MCF 10A (cell line): ENCODE data around the gene PI16. TPM values are rescaled to one million over a fixed set of nuclear protein-coding genes. Genes with fewer than 3 reads are reported as not detected.

Experiments used
- BruUV-seq: library from RNA; stranded (reverse); fragments of 400-500 nt; replicated peaks from 2 replicates; lab custom pipeline; 2021; lab: Mats Ljungman, UMichigan
- CTCF ChIA-PET: fragments of 300-600 bp; sonication (Branson Sonifier 250); formaldehyde crosslinking; extraction: SDS; loops from one replicate; lab custom pipeline; 2021; ENCODE audit warnings: antibody characterized with exemption, inconsistent platforms; lab: Yijun Ruan, JAX
- POLR2A ChIA-PET: fragments of 300-600, 350-650 bp; sonication (Branson Sonifier 250); formaldehyde crosslinking; extraction: SDS; loops from one replicate; lab custom pipeline; 2020; ENCODE audit warnings: antibody characterized with exemption, inconsistent platforms; lab: Yijun Ruan, JAX
- DNase-seq: peaks from one replicate; pipeline ENCODE4 v3.0.0-alpha.2; 2018; ENCODE audit not compliant: unreplicated experiment
- H3K27ac Mint-ChIP-seq: one replicate; pipeline ENCODE4 v1.8.0; 2022; ENCODE audit warnings: mild to moderate bottlenecking, low read depth, mixed read lengths; ENCODE audit not compliant: unreplicated experiment
- H3K27me3 Mint-ChIP-seq: one replicate; pipeline ENCODE4 v1.8.0; 2022; ENCODE audit warnings: mixed read lengths; ENCODE audit not compliant: insufficient read depth, unreplicated experiment
- H3K36me3 Mint-ChIP-seq: one replicate; pipeline ENCODE4 v1.8.0; 2022; ENCODE audit warnings: mild to moderate bottlenecking, moderate library complexity, mixed read lengths; ENCODE audit not compliant: insufficient read depth, unreplicated experiment
- H3K4me1 Mint-ChIP-seq: one replicate; pipeline ENCODE4 v1.8.0; 2022; ENCODE audit warnings: mixed read lengths; ENCODE audit not compliant: insufficient read depth, unreplicated experiment
- H3K4me3 Mint-ChIP-seq: one replicate; pipeline ENCODE4 v1.8.0; 2022; ENCODE audit warnings: mild to moderate bottlenecking, moderate library complexity, mixed read lengths; ENCODE audit not compliant: unreplicated experiment
- H3K9me3 Mint-ChIP-seq: one replicate; pipeline ENCODE4 v1.8.0; 2022; ENCODE audit warnings: mixed read lengths; ENCODE audit not compliant: unreplicated experiment
- intact Hi-C: fragments of 100-400 bp; cut with micrococcal nuclease; formaldehyde crosslinking; loops from 2 replicates; pipeline ENCODE4 v1.14.1; 2022
- total RNA-seq: library from RNA; stranded (reverse); gene quantifications from 2 replicates; pipeline ENCODE4 v1.2.3, GENCODE V29; 2022
- TF ChIP-seq, protein P1 (sequence below): fragments of 200-600 bp; IDR thresholded peaks from one replicate; pipeline ENCODE4 v1.8.0; 2022; ENCODE audit warnings: antibody characterized with exemption, mild to moderate bottlenecking; ENCODE audit not compliant: unreplicated experiment

PI16 gene
- total RNA-seq, 1 experiment from 2014 or later, result not detected

DNA sequence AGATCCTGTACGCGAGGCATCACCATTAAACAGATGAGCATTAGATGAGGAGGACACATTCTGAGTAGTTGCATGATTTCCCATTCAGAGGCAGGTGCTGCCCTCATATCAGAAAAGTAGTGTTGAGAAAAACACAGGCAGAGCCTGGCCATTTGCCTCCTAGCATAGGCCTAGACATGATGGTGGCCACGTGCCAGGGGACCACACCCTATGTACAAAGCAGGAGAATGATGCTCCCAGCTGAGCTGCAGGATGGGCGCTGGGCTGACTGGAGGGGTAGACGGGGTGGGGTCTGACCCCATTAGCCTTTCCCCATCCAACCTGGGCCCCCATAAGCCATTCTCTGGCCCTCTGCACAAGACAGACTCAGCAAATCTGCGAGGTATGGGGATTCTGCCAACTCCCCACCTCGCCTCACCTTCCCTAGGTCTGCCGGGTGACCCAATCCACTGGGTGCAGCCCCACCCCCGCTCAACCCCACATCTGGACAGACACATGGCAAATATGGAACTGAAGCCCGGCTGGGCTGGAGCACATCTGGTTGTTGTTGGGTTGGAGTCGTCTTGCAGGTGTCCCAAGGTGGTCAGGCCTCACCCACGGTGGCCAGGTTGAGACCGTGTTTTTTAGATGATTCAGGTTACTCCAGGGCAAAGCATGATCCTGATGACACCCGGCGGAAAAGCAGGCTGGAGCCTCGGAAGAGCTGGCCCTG lies 13.9 kb downstream of the PI16 start:
- DNase-seq, result peak; percentile 74
- no peak overlapping the region for H3K27ac Mint-ChIP-seq
- TF ChIP-seq, protein P1, sequence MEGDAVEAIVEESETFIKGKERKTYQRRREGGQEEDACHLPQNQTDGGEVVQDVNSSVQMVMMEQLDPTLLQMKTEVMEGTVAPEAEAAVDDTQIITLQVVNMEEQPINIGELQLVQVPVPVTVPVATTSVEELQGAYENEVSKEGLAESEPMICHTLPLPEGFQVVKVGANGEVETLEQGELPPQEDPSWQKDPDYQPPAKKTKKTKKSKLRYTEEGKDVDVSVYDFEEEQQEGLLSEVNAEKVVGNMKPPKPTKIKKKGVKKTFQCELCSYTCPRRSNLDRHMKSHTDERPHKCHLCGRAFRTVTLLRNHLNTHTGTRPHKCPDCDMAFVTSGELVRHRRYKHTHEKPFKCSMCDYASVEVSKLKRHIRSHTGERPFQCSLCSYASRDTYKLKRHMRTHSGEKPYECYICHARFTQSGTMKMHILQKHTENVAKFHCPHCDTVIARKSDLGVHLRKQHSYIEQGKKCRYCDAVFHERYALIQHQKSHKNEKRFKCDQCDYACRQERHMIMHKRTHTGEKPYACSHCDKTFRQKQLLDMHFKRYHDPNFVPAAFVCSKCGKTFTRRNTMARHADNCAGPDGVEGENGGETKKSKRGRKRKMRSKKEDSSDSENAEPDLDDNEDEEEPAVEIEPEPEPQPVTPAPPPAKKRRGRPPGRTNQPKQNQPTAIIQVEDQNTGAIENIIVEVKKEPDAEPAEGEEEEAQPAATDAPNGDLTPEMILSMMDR, result no peak
- peaks cover 42% of the 10 kb centered on the region for H3K36me3 Mint-ChIP-seq
- intact Hi-C loops, result no loop called here
- H3K4me3 Mint-ChIP-seq, result no peak overlapping the region
- H3K4me1 Mint-ChIP-seq, result peaks cover 26% of the 10 kb centered on the region
- no peaks in the 10 kb centered on the region for H3K9me3 Mint-ChIP-seq
- POLR2A ChIA-PET, result interaction anchor here (0.6 to 2.9 kb wide), 5 partner anchors 9 to 77 kb away, joined by 3 to 19 read pairs (median 3); partner anchors contain the start of gene MTCH1
- CTCF ChIA-PET, result interaction anchor here (0.6 to 1.2 kb wide), 3 partner anchors 15 to 231 kb away, joined by 3 read pairs; no protein-coding TSS in a partner anchor
- BruUV-seq, result TSS peak; percentile 86
- H3K27me3 Mint-ChIP-seq, result no peaks in the 10 kb centered on the region

DNA sequence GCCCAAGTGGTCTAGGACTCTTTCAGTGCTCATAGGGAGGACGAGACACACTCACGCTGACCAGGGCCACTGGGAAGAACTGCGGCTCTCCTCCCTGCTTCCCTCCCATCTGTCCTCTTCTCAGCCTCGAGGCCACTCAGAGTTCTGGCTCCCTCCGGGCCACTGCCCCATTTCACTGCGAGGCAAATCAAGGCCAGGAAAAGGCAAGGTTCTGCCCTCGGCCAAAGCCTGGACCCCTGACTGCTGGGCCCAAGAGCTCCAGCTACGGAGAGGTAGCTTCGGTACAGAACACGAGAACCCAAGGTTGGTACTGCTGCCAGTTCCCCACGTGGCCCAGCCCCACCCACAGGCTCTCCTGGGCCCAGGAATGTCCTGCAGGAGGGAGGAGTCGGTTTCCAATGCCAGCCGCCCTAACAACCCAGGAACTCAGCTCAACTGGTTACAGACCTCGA lies 14.7 kb downstream of the PI16 start:
- ChIA-PET POLR2A (interaction anchor here (0.7 to 2.9 kb wide), 6 partner anchors 10 to 77 kb away, joined by 3 to 19 read pairs (median 4); partner anchors contain the start of gene MTCH1), CTCF (interaction anchor here (0.5 to 1.2 kb wide), 4 partner anchors 16 to 202 kb away, joined by 3 read pairs; no protein-coding TSS in a partner anchor)
- intact Hi-C loops, result no loop called here
- H3K9me3 Mint-ChIP-seq, result no peaks in the 10 kb centered on the region
- no peak for DNase-seq
- peaks cover 50% of the 10 kb centered on the region for H3K36me3 Mint-ChIP-seq
- peak overlapping the region; percentile 23 for H3K27ac Mint-ChIP-seq
- peaks cover 18% of the 10 kb centered on the region for H3K4me1 Mint-ChIP-seq
- no peak overlapping the region for H3K4me3 Mint-ChIP-seq
- TF ChIP-seq, protein P1, result no peak
- no peaks in the 10 kb centered on the region for H3K27me3 Mint-ChIP-seq
- no TSS peak for BruUV-seq

DNA sequence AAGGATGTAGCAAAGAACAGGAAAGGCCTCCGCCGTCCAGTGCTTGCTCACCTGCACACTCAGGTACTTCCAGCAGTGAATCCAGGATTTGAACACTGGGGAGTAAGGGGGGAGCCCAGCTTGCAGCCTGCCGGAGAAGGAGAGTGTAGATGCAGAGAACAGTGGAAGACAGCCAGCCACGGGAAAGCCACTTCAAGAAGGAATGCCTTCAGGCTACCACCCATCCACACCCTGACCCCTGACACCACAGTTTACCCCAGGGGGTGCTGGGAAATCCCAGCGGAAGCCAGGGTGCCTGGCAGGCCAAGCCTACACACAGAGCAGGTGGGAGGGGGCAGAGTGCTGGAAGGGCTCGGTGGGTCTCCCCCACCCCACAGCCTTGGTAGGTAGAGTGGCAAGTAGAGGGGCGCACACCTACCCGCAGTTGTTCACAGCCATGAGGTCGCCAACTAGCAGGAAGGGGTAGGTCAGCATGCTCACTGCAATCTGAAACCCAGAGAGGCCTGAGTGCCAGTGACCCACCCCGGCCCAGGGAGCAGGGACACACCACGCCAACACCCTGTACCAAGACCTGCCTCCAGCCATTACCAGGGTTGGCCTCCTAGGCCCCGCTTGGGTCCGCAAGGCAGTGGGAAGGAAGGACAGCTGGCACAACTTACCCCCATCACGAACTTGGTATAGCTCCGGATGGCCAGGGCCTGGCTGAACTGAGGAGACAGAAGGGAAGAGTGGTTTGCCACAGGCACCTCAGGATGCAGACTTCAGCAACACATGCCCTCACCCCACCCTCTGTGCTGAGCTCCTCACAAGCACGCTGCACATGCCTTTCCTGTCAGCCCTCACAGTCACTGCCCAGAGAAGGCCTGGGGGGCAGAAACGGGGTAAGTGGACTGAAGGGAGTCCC lies 15.7 kb downstream of the PI16 start:
- POLR2A ChIA-PET, result interaction anchor here (0.7 to 2.9 kb wide), 4 partner anchors 14 to 53 kb away, joined by 3 to 19 read pairs (median 4); partner anchors contain the start of gene MTCH1
- CTCF ChIA-PET, result interaction anchor here (0.5 to 1.1 kb wide), 2 partner anchors 71 to 93 kb away, joined by 3 read pairs; no protein-coding TSS in a partner anchor
- no TSS peak for BruUV-seq
- H3K4me3 Mint-ChIP-seq, result no peak overlapping the region
- H3K27me3 Mint-ChIP-seq, result no peaks in the 10 kb centered on the region
- no peaks in the 10 kb centered on the region for H3K9me3 Mint-ChIP-seq
- TF ChIP-seq, protein P1, result no peak
- peaks cover 18% of the 10 kb centered on the region for H3K4me1 Mint-ChIP-seq
- H3K27ac Mint-ChIP-seq, result peak overlapping the region; percentile 35
- no peak for DNase-seq
- H3K36me3 Mint-ChIP-seq, result peaks cover 59% of the 10 kb centered on the region
- intact Hi-C loops, result no loop called here
